ENCODE results near the gene LRRC23. TPM values are rescaled to one million over a fixed set of nuclear protein-coding genes. Genes with fewer than 3 reads are reported as not detected.
"Not testable (repeated sequence)": the region's sequence is repeated elsewhere in the genome, so short reads cannot be mapped to it uniquely, and the experiment has no call there.

The LRRC23 gene
- total RNA-seq, 1 experiment from 2014 or later = 6.0 TPM

DNA sequence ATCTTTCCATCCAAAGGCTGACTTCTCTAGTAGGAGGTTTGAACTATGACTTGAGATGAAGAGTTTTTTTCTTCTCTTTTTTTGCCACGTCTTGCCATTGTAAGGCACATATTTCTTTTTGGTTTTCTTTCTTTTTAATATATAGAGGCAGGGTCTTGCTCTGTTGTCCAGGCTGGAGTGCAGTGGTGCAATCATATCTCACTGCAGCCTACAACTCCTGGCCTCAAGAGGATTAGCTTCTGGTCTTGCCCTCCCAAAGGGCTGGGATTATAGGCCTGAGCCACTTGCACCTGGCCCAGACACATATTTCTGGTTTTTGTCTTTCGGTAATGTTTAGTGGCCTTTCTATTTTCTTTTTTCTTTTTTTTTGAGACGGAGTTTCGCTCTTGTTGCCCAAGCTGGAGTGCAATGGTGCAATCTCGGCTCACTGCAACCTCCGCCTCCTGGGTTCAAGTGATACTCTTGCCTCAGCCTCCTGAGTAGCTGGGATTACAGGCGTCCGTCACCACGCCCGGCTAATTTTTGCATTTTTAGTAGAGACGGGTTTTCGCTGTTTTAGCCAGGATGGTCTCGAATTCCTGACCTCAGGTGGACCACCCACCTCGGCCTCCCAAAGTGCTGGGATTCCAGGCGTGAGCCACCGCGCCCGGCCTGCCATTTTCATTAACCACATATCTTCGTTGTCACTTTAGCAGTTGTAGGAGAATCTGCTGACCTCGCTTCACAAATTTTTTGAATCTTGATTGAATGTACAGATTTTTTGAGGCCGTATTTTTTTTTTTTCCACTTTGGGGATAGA, 14.6 kb upstream of the LRRC23 start:
- H3K4me3 Mint-ChIP-seq (ENCODE audit: low read depth, unreplicated experiment) = peak overlapping the region; percentile 70
- H3K9me3 Mint-ChIP-seq (ENCODE audit: low read depth, unreplicated experiment); BruUV-seq (replicated peaks); DNase-seq; H3K27me3 Mint-ChIP-seq (ENCODE audit: unreplicated experiment); CTCF ChIA-PET; intact Hi-C loops (cut with micrococcal nuclease; ENCODE audit: unreplicated experiment): not testable (repeated sequence)
- peak overlapping the region; percentile 81 for H3K27ac Mint-ChIP-seq (ENCODE audit: unreplicated experiment)
- H3K4me1 Mint-ChIP-seq (ENCODE audit: low read depth, unreplicated experiment) = peaks cover 25% of the 10 kb centered on the region
- H3K36me3 Mint-ChIP-seq (ENCODE audit: insufficient read depth, unreplicated experiment) = peaks cover 17% of the 10 kb centered on the region

GRCh38 chr12:6890789-6891645, 13.6 kb upstream of the LRRC23 start:
- no peaks in the 10 kb centered on the region for H3K27me3 Mint-ChIP-seq (ENCODE audit: unreplicated experiment)
- peak overlapping the region; percentile 70 for H3K4me3 Mint-ChIP-seq (ENCODE audit: low read depth, unreplicated experiment)
- CTCF ChIA-PET = interaction anchor here (0.5 to 1.6 kb wide), 10 partner anchors 9 to 138 kb away, joined by 3 to 31 read pairs (median 4); partner anchors contain the start of genes C12orf57, LRRC23, MLF2 and RNU7-1
- intact Hi-C loops (cut with micrococcal nuclease; ENCODE audit: unreplicated experiment) = loop anchor here (1.0 kb wide), 2 partner anchors 19 to 39 kb away; partner anchors contain the start of gene USP5
- peak overlapping the region; percentile 81 for H3K27ac Mint-ChIP-seq (ENCODE audit: unreplicated experiment)
- BruUV-seq (replicated peaks) = no TSS peak
- peak; percentile 99 for DNase-seq
- TF ChIP-seq, protein P1, sequence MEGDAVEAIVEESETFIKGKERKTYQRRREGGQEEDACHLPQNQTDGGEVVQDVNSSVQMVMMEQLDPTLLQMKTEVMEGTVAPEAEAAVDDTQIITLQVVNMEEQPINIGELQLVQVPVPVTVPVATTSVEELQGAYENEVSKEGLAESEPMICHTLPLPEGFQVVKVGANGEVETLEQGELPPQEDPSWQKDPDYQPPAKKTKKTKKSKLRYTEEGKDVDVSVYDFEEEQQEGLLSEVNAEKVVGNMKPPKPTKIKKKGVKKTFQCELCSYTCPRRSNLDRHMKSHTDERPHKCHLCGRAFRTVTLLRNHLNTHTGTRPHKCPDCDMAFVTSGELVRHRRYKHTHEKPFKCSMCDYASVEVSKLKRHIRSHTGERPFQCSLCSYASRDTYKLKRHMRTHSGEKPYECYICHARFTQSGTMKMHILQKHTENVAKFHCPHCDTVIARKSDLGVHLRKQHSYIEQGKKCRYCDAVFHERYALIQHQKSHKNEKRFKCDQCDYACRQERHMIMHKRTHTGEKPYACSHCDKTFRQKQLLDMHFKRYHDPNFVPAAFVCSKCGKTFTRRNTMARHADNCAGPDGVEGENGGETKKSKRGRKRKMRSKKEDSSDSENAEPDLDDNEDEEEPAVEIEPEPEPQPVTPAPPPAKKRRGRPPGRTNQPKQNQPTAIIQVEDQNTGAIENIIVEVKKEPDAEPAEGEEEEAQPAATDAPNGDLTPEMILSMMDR (IDR thresholded peaks at IDR 0.05; ENCODE audit: unreplicated experiment) = peak; percentile 77
- peaks cover 17% of the 10 kb centered on the region for H3K36me3 Mint-ChIP-seq (ENCODE audit: insufficient read depth, unreplicated experiment)
- H3K9me3 Mint-ChIP-seq (ENCODE audit: low read depth, unreplicated experiment) = no peaks in the 10 kb centered on the region
- peaks cover 15% of the 10 kb centered on the region for H3K4me1 Mint-ChIP-seq (ENCODE audit: low read depth, unreplicated experiment)

DNA sequence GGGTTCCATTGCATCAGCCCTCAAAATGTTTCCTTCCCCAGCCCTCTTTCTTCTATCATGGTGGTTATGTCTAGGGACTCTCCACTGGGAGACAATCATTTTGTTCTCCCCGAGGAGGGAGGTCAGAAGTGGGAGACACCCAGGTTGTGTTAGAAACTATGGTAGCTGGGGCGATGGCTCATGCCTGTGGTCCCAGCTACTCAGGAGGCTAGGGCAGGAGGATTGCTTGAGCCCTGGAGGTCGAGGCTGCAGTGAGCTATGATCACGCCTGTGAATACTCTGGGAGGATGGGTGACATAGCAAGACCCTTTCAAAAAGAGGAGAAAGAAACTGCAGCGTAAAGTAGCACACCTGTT, 13.0 kb upstream of the LRRC23 start:
- Mint-ChIP-seq H3K36me3 (ENCODE audit: insufficient read depth, unreplicated experiment) (peaks cover 17% of the 10 kb centered on the region), H3K4me3 (ENCODE audit: low read depth, unreplicated experiment) (peak overlapping the region; percentile 70), H3K4me1 (ENCODE audit: low read depth, unreplicated experiment) (peaks cover 9% of the 10 kb centered on the region), H3K9me3 (ENCODE audit: low read depth, unreplicated experiment) (no peaks in the 10 kb centered on the region), H3K27ac (ENCODE audit: unreplicated experiment) (peak overlapping the region; percentile 81), H3K27me3 (ENCODE audit: unreplicated experiment) (no peaks in the 10 kb centered on the region)
- CTCF ChIA-PET = interaction anchor here (0.6 to 1.6 kb wide), 9 partner anchors 9 to 139 kb away, joined by 3 to 31 read pairs (median 4); partner anchors contain the start of genes C12orf57, LRRC23, MLF2 and RNU7-1
- intact Hi-C loops (cut with micrococcal nuclease; ENCODE audit: unreplicated experiment) = loop anchor here (1.0 kb wide), 2 partner anchors 19 to 39 kb away; partner anchors contain the start of gene USP5
- TF ChIP-seq, protein P1 (IDR thresholded peaks at IDR 0.05; ENCODE audit: unreplicated experiment) = no peak
- no peak for DNase-seq
- BruUV-seq (replicated peaks) = no TSS peak

DNA sequence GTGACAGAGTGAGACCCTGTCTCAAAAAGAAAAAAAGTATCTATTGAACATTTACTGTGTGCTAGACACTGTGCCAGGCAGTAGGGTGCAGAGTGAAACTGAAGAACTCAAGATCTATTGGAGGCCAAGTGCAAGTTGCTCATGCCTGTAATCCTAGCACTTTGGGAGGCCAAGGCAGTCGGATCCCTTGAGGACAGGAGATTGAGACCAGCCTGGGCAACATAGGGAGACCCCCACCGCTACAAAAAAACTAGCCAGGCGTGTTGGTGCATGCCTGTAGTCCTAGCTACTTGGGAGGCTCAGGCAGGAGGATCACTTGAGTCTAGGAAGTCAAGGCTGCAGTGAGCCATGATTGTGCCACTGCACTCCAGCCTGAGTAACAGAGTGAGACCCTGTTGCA, 11.9 kb upstream of the LRRC23 start:
- H3K4me1 Mint-ChIP-seq (ENCODE audit: low read depth, unreplicated experiment); H3K27ac Mint-ChIP-seq (ENCODE audit: unreplicated experiment); H3K4me3 Mint-ChIP-seq (ENCODE audit: low read depth, unreplicated experiment); intact Hi-C loops (cut with micrococcal nuclease; ENCODE audit: unreplicated experiment); H3K27me3 Mint-ChIP-seq (ENCODE audit: unreplicated experiment); CTCF ChIA-PET; DNase-seq; H3K9me3 Mint-ChIP-seq (ENCODE audit: low read depth, unreplicated experiment); BruUV-seq (replicated peaks): not testable (repeated sequence)
- peaks cover 17% of the 10 kb centered on the region for H3K36me3 Mint-ChIP-seq (ENCODE audit: insufficient read depth, unreplicated experiment)

DNA sequence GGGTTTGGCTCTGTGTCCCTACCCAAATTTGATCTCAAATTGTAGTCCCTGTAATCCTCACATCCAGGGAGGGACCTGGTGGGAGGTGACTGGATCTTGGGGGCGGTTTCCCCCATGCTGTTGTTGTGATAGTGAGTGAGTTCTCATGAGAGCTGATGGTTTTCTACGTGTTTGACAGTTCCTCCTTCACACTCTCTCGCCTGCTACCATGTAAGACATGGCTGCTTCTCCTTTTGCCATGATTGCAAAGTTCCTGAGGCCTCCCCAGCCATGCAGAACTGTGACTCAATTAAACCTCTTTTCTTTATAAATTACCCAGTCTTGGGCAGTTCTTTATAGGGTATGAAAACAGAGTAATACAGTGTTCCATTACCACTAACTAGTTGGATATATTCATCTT, 10.3 kb upstream of the LRRC23 start:
- Mint-ChIP-seq H3K27me3 (ENCODE audit: unreplicated experiment) (no peaks in the 10 kb centered on the region), H3K27ac (ENCODE audit: unreplicated experiment) (no peak overlapping the region), H3K4me1 (ENCODE audit: low read depth, unreplicated experiment) (peaks cover 9% of the 10 kb centered on the region), H3K4me3 (ENCODE audit: low read depth, unreplicated experiment) (no peak overlapping the region), H3K36me3 (ENCODE audit: insufficient read depth, unreplicated experiment) (peaks cover 17% of the 10 kb centered on the region), H3K9me3 (ENCODE audit: low read depth, unreplicated experiment) (no peaks in the 10 kb centered on the region)
- intact Hi-C loops (cut with micrococcal nuclease; ENCODE audit: unreplicated experiment) = no loop called here
- BruUV-seq (replicated peaks) = no TSS peak
- TF ChIP-seq, protein P1 (IDR thresholded peaks at IDR 0.05; ENCODE audit: unreplicated experiment) = no peak
- CTCF ChIA-PET = no interaction called here
- no peak for DNase-seq

Measured in Calu3 (cell line).